Activated CD8-positive, alpha-beta memory T cell treated with anti-CD3 and anti-CD28 coated beads, Interleukin-2, amount 10 ng/mL, durations not matched to agents 7 days and 5 days (primary cell): Measurements from ENCODE around the gene GPHN. TPM values are rescaled to one million over a fixed set of nuclear protein-coding genes. Genes with fewer than 3 reads are reported as not detected.

Experiments used
- ATAC-seq: fragments of 150-1000 bp; cut with Tn5 transposase; one replicate; pipeline ENCODE4 v1.10.0; 2021; ENCODE audit warnings: moderate library complexity
- CTCF ChIA-PET: fragments of 350-600 bp; sonication (Branson Sonifier 250); formaldehyde crosslinking; loops from one replicate; lab custom pipeline; 2021; ENCODE audit warnings: antibody characterized with exemption; lab: Charles Lee
- DNase-seq: peaks from one replicate; pipeline ENCODE4 v3.0.0-alpha.2; 2020
- H3K27ac Mint-ChIP-seq: one replicate; pipeline ENCODE4 v1.8.0; 2021; ENCODE audit warnings: mild to moderate bottlenecking, mixed read lengths
- H3K27me3 Mint-ChIP-seq: one replicate; pipeline ENCODE4 v1.8.0; 2021; ENCODE audit warnings: mixed read lengths
- H3K36me3 Mint-ChIP-seq: one replicate; pipeline ENCODE4 v1.8.0; 2021; ENCODE audit warnings: mild to moderate bottlenecking, mixed read lengths
- H3K4me1 Mint-ChIP-seq: one replicate; pipeline ENCODE4 v1.8.0; 2021; ENCODE audit warnings: mixed read lengths
- H3K4me3 Mint-ChIP-seq: one replicate; pipeline ENCODE4 v1.8.0; 2021; ENCODE audit warnings: mild to moderate bottlenecking, moderate library complexity, mixed read lengths
- H3K9me3 Mint-ChIP-seq: one replicate; pipeline ENCODE4 v1.8.0; 2022; ENCODE audit warnings: low read depth, mixed read lengths
- total RNA-seq, 2 experiments: library from RNA; stranded (reverse); gene quantifications; one replicate each; pipeline ENCODE4 v1.2.3, GENCODE V29; 2021

Gene GPHN
- total RNA-seq, 2 experiments from 2014 or later: 11.9 to 22.5 TPM

DNA sequence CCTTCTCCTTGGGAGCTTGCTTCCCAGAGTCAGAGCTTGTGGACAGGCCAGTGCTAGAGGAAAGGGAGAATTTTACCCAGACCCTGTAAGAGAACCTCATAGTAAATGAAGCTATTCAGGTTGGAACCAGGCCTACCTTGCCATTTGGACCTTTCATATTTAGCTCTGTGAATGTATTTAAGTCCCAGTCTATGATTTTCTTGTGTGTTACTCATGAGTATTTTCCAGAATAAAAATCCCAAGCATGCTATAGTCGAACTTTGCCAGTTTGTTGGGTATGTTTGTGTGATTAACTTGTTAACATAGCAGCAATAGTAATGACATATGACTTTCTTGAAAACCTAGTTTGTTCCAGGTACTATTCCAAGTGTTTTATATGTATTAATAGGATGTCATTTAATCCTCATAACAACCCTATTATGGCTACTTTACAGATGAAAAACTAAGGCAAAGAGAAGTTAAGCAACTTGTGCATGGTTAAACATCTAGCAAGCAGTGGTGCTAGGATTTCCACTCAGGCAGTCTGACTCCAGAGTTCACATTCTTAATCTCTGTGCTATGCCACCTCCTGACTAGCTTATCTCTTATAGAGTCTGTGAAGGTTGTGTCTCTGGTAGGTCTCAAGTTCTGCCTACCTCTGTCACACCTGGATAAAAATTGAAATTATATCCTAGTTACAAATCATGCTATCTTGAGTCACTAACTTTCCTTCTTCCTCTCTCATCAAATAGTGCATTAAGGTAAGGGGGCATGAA lies 633.4 kb downstream of the GPHN start:
- H3K27ac Mint-ChIP-seq: no peak overlapping the region
- H3K36me3 Mint-ChIP-seq: no peaks in the 10 kb centered on the region
- ATAC-seq (no peak), DNase-seq (no peak)
- no peaks in the 10 kb centered on the region for H3K4me1 Mint-ChIP-seq
- peaks cover 3% of the 10 kb centered on the region for H3K27me3 Mint-ChIP-seq
- no peak overlapping the region for H3K4me3 Mint-ChIP-seq
- CTCF ChIA-PET: no interaction called here
- no peaks in the 10 kb centered on the region for H3K9me3 Mint-ChIP-seq

DNA sequence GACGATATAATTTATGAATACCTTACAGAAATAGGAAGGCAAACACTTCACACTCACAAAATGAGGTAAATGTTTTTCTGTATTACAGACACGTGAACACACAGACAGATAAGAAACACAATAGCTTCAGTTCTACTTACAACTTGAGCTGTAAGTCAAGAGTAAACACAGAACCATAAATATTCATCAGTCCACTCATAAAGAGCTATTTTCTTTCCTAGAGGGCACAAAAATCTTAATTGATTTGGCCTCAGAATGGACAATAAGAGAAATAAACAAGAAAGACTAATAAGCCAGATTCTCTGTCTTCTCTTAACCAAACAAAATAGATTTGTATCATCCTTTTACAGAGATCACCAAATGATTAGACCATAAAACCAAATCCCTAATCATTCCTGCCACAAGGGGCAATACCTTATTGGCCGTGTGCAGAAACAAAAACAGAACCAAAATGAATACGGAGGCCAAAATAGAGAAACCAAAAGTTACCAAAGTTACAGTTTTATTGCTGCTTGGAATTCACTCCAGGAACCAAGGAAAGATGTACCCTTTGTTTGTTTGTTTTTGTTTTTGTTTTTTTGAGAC lies 643.2 kb downstream of the GPHN start:
- H3K4me3 Mint-ChIP-seq: no peak overlapping the region
- H3K27me3 Mint-ChIP-seq: peaks cover 8% of the 10 kb centered on the region
- DNase-seq (no peak), ATAC-seq (no peak)
- H3K4me1 Mint-ChIP-seq: no peaks in the 10 kb centered on the region
- H3K27ac Mint-ChIP-seq: no peak overlapping the region
- CTCF ChIA-PET: no interaction called here
- H3K36me3 Mint-ChIP-seq: no peaks in the 10 kb centered on the region
- H3K9me3 Mint-ChIP-seq: no peaks in the 10 kb centered on the region

GRCh38 chr14:67158566-67158965 lies 650.6 kb downstream of the GPHN start:
- peaks cover 8% of the 10 kb centered on the region for H3K27me3 Mint-ChIP-seq
- ATAC-seq: peak; percentile 63
- CTCF ChIA-PET: interaction anchor here (1.2 kb wide), 2 partner anchors 14 to 127 kb away, joined by 3 to 8 read pairs; no protein-coding TSS in a partner anchor
- no peak for DNase-seq
- H3K9me3 Mint-ChIP-seq: no peaks in the 10 kb centered on the region
- no peak overlapping the region for H3K27ac Mint-ChIP-seq
- no peak overlapping the region for H3K4me3 Mint-ChIP-seq
- no peaks in the 10 kb centered on the region for H3K36me3 Mint-ChIP-seq
- H3K4me1 Mint-ChIP-seq: peaks cover 15% of the 10 kb centered on the region

DNA sequence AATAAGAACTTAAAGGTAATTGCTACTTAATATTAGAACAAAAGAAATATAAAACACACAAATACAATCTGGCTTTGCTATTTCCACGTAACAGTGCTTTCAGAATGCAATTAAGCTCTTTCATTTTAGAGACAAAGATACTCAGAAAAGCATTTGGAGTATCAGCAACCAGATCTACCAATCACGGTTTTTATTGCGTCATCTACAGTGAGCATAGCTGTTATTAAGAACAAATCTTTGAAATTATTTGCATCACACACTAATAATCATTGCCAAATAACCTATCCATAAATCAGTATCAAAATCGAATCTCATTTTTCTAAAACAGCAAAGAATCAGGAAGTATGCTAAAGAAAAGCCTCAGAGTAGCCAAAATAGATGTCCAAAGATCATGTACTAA lies 654.4 kb downstream of the GPHN start:
- no peaks in the 10 kb centered on the region for H3K27me3 Mint-ChIP-seq
- DNase-seq: no peak
- peaks cover 13% of the 10 kb centered on the region for H3K4me1 Mint-ChIP-seq
- ATAC-seq: no peak
- no peak overlapping the region for H3K27ac Mint-ChIP-seq
- H3K4me3 Mint-ChIP-seq: no peak overlapping the region
- CTCF ChIA-PET: interaction anchor here (2.7 kb wide), 1 partner anchor 124 kb away, joined by 8 read pairs; no protein-coding TSS in a partner anchor
- no peaks in the 10 kb centered on the region for H3K36me3 Mint-ChIP-seq
- no peaks in the 10 kb centered on the region for H3K9me3 Mint-ChIP-seq

DNA sequence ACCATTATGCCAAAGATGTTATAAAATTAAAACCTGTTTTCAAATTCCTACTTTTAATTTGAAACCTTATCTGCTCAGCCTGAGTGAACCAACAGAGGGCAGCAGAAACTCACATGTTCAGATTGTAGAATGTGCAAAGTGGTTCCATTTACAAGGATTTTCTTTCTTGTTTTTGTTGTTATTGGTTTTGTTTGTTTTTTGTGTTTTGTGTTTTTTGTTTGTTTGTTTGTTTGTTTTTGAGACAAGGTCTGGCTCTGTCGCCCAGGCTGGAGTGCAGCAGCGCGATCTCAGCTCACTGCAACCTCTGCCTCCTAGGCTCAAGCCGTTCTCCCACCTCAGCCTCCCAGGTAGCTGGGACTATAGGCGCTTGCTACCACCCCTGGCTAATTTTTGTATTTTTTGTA lies 658.5 kb downstream of the GPHN start:
- H3K27me3 Mint-ChIP-seq: no peaks in the 10 kb centered on the region
- no peaks in the 10 kb centered on the region for H3K36me3 Mint-ChIP-seq
- H3K27ac Mint-ChIP-seq: no peak overlapping the region
- CTCF ChIA-PET: interaction anchor here (0.7 to 3.4 kb wide), 7 partner anchors 24 to 194 kb away, joined by 3 to 34 read pairs (median 3); partner anchors contain the start of genes ATP6V1D and EIF2S1
- peak; percentile 48 for DNase-seq
- no peak overlapping the region for H3K4me3 Mint-ChIP-seq
- no peaks in the 10 kb centered on the region for H3K9me3 Mint-ChIP-seq
- no peak for ATAC-seq
- H3K4me1 Mint-ChIP-seq: peaks cover 6% of the 10 kb centered on the region

DNA sequence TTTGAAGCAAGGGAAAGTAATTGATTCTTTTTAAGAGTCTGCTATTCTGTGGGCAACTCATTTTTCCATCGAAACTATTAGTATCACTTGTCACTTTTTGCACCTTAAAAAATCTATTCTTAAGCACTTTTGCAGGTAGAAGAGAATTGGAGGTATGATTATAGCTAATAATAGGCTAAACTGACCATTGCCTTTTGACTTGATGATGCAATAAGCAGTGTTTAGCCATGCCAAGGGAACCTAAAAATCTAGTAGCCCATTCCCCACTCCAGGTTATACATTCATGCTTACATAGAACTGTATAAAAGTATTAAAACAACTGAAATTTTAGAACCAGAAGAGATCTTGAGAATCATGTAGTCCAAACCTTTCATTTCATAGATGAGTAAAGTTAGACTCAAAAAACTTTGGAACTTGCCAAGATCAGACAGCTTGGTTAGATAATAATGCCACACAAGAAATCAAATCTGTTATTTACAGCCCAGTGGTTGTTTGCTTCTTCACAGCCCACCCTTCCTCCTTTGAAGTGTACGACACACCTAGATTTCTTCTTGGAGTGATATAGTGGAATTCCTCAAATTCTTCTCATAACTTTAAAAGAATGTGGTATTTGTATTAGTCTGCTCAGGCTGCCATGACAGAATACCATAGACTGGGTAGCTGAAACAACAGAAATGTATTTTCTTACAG lies 659.6 kb downstream of the GPHN start:
- H3K27ac Mint-ChIP-seq: no peak overlapping the region
- no peak for ATAC-seq
- CTCF ChIA-PET: interaction anchor here (1.0 to 3.4 kb wide), 3 partner anchors 84 to 192 kb away, joined by 3 to 34 read pairs (median 4); partner anchors contain the start of genes ATP6V1D and EIF2S1
- no peak overlapping the region for H3K4me3 Mint-ChIP-seq
- no peaks in the 10 kb centered on the region for H3K27me3 Mint-ChIP-seq
- no peaks in the 10 kb centered on the region for H3K36me3 Mint-ChIP-seq
- no peak for DNase-seq
- peaks cover 6% of the 10 kb centered on the region for H3K4me1 Mint-ChIP-seq
- H3K9me3 Mint-ChIP-seq: no peaks in the 10 kb centered on the region

DNA sequence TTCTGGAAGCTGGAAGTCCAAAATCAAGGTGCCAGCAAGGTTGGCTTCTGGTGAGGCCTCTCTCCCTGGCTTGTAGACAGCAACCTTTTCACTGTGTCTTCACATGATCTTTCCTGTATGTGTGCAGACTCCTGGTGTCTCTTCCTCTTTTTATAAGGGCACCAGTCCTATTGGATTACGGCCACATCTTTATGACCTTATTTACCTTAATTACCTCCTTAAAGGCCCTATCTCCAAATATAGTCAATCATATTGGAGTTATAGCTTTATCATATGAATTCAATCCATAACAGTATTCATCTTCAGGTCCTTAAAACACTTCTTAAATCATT lies 660.1 kb downstream of the GPHN start:
- Mint-ChIP-seq H3K9me3 (no peaks in the 10 kb centered on the region), H3K36me3 (no peaks in the 10 kb centered on the region), H3K4me1 (peaks cover 6% of the 10 kb centered on the region), H3K27me3 (no peaks in the 10 kb centered on the region), H3K27ac (no peak overlapping the region), H3K4me3 (no peak overlapping the region)
- CTCF ChIA-PET: interaction anchor here (1.3 to 3.4 kb wide), 2 partner anchors 117 to 191 kb away, joined by 4 to 34 read pairs; partner anchors contain the start of genes ATP6V1D and EIF2S1
- no peak for DNase-seq
- ATAC-seq: no peak

- peaks cover 6% of the 10 kb centered on the region for H3K4me1 Mint-ChIP-seq
- DNase-seq: no peak
- H3K27me3 Mint-ChIP-seq: peaks cover 1% of the 10 kb centered on the region
- CTCF ChIA-PET: no interaction called here
- H3K4me3 Mint-ChIP-seq: no peak overlapping the region
- peaks cover 4% of the 10 kb centered on the region for H3K36me3 Mint-ChIP-seq
- H3K27ac Mint-ChIP-seq: no peak overlapping the region
- peak; percentile 23 for ATAC-seq
- H3K9me3 Mint-ChIP-seq: peaks cover 5% of the 10 kb centered on the region
Observed at GRCh38 chr14:67170660-67171059, 662.7 kb downstream of the GPHN start.

DNA sequence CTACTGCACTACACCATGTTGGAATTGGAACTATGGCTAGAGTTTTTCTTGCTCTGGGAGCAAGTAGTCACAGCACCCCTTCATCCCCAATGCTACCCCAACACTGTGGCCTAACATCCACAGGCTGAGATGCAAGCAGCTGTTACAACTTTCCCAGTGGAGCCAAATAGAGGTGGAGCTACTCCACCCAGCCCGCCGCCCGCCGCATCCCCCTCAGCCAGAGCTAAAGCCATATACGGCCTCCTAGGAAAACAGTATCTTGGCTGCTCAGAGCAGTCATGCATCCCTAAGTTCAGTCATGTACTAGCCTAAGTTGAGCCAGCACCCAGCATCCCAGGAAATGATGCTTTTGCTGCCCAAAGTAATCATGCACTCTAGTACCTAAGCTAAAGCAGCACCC lies 664.1 kb downstream of the GPHN start:
- H3K27me3 Mint-ChIP-seq: peaks cover 3% of the 10 kb centered on the region
- H3K9me3 Mint-ChIP-seq: peaks cover 6% of the 10 kb centered on the region
- peaks cover 6% of the 10 kb centered on the region for H3K4me1 Mint-ChIP-seq
- H3K36me3 Mint-ChIP-seq: peaks cover 4% of the 10 kb centered on the region
- H3K27ac Mint-ChIP-seq: no peak overlapping the region
- CTCF ChIA-PET: interaction anchor here (0.9 to 1.1 kb wide), 2 partner anchors 13 to 114 kb away, joined by 3 read pairs; no protein-coding TSS in a partner anchor
- DNase-seq: no peak
- no peak for ATAC-seq
- no peak overlapping the region for H3K4me3 Mint-ChIP-seq

- Mint-ChIP-seq H3K36me3 (peaks cover 4% of the 10 kb centered on the region), H3K4me1 (peaks cover 6% of the 10 kb centered on the region), H3K9me3 (peaks cover 9% of the 10 kb centered on the region), H3K4me3 (no peak overlapping the region), H3K27ac (no peak overlapping the region), H3K27me3 (peaks cover 6% of the 10 kb centered on the region)
- no peak for ATAC-seq
- no peak for DNase-seq
- CTCF ChIA-PET: interaction anchor here (0.9 to 1.1 kb wide), 2 partner anchors 14 to 114 kb away, joined by 3 read pairs; no protein-coding TSS in a partner anchor
Observed at GRCh38 chr14:67172520-67172919, 664.6 kb downstream of the GPHN start.

DNA sequence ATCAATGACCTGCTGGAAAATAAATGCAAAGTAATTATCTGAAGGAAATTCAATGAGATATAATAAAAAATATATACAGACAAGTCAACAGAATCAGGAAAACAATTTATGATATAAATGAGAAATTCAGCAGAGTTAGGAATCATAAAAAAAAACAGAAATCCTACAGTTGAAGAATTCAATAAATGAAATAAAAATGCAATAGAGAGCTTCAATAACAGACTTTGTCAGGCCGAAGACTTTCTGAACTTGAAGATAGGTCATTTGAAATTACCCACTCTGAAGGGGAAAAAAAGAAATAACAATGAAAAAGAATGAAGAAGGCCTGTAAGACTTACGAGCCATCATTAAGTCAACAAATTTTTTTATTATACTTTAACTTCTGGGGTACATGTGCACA lies 665.8 kb downstream of the GPHN start:
- ATAC-seq (no peak), DNase-seq (no peak)
- CTCF ChIA-PET: no interaction called here
- Mint-ChIP-seq H3K4me3 (no peak overlapping the region), H3K36me3 (peaks cover 6% of the 10 kb centered on the region), H3K9me3 (peaks cover 15% of the 10 kb centered on the region), H3K27me3 (peaks cover 6% of the 10 kb centered on the region), H3K4me1 (peaks cover 6% of the 10 kb centered on the region), H3K27ac (no peak overlapping the region)

GRCh38 chr14:67186172-67186768 lies 678.3 kb downstream of the GPHN start:
- ATAC-seq: no peak
- Mint-ChIP-seq H3K27me3 (no peaks in the 10 kb centered on the region), H3K9me3 (no peaks in the 10 kb centered on the region), H3K4me1 (peaks cover 10% of the 10 kb centered on the region), H3K4me3 (no peak overlapping the region), H3K36me3 (no peaks in the 10 kb centered on the region), H3K27ac (no peak overlapping the region)
- DNase-seq: no peak
- CTCF ChIA-PET: interaction anchor here (1.3 kb wide), 1 partner anchor 50 kb away, joined by 4 read pairs; no protein-coding TSS in a partner anchor
